ENCODE measurements around the gene S100A9.

S100A9 gene

DNA sequence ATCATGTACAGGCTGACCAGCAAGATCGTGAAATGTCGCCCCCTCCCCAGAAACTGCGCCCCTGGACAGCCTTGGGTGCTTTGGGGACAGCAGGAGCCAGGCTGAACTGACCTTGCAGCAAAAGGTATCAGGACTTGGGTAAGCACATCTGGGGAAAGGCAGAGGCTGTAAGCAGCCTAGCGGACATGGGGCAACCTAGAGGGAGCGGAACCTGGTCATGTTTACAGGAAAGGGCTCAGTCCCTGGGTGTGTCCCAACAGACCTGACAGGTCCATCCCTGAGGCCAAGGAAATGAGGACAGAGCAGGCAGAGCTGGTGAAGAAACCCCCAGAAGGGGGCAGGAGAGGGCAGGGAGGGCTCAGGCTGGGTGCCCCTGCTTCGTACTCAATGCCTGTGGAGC, 36.3 kb downstream of the S100A9 start:
- H3K4me3 ChIP-seq (ENCODE audit: low read depth, low read length): no peak overlapping the region
- no peak for TF ChIP-seq CTCF (IDR thresholded peaks at IDR 0.05; ENCODE audit: low read depth, low read length)

- H3K4me3 ChIP-seq (ENCODE audit: low read depth, low read length): no peak overlapping the region
- TF ChIP-seq CTCF (IDR thresholded peaks at IDR 0.05; ENCODE audit: low read depth, low read length): no peak
Measured at GRCh38 chr1:153394391-153394790, 36.7 kb downstream of the S100A9 start.

GRCh38 chr1:153395136-153395685, 37.6 kb downstream of the S100A9 start:
- no peak for TF ChIP-seq CTCF (IDR thresholded peaks at IDR 0.05; ENCODE audit: low read depth, low read length)
- H3K4me3 ChIP-seq (ENCODE audit: low read depth, low read length): no peak overlapping the region

GRCh38 chr1:153395776-153396175, 38.1 kb downstream of the S100A9 start:
- no peak for TF ChIP-seq CTCF (IDR thresholded peaks at IDR 0.05; ENCODE audit: low read depth, low read length)
- H3K4me3 ChIP-seq (ENCODE audit: low read depth, low read length): no peak overlapping the region

DNA sequence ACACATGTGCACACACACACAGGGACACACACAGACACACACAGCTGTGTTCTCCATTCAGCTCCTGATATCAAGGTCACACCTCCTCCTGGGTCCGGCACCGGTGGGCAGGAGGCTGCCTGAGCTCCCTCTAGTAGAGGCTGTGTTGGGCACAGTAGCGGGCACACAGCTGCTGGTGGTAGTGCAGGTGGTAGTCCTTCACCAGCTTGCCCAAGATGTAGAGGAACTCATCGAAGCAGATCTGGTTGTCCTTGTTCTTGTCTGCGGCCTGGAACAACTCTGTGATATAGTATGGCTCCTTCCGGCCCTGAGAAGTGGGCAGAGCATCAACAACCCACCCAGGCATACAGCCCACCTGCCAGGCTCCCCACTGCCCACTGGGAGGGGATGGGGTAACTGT, 38.8 kb downstream of the S100A9 start:
- no peak for TF ChIP-seq CTCF (IDR thresholded peaks at IDR 0.05; ENCODE audit: low read depth, low read length)
- H3K4me3 ChIP-seq (ENCODE audit: low read depth, low read length): no peak overlapping the region

- no peak for TF ChIP-seq CTCF (IDR thresholded peaks at IDR 0.05; ENCODE audit: low read depth, low read length)
- H3K4me3 ChIP-seq (ENCODE audit: low read depth, low read length): no peak overlapping the region
Measured at GRCh38 chr1:153397051-153397923, 39.6 kb downstream of the S100A9 start.

- no peak for TF ChIP-seq CTCF (IDR thresholded peaks at IDR 0.05; ENCODE audit: low read depth, low read length)
- no peak overlapping the region for H3K4me3 ChIP-seq (ENCODE audit: low read depth, low read length)
Measured at GRCh38 chr1:153397924-153398651, 40.4 kb downstream of the S100A9 start.
